Effector memory CD4-positive, alpha-beta T cell (primary cell): ENCODE data around the gene MEGF6.

Experiments
- DNase-seq, 3 donors: peaks; one replicate each; pipeline ENCODE4 v3.0.0-alpha.2; 2020
- H3K27ac ChIP-seq: 2 replicates; pipeline ENCODE4 v1.7.0; 2013; ENCODE audit warnings: mild to moderate bottlenecking, low read length, moderate library complexity; ENCODE audit not compliant: insufficient read depth, poor library complexity, severe bottlenecking
- H3K27me3 ChIP-seq: replicated peaks from 2 replicates; pipeline ENCODE4 v1.7.0; 2013; ENCODE audit warnings: mild to moderate bottlenecking, low read length; ENCODE audit not compliant: insufficient read depth, control insufficient read depth, poor library complexity, severe bottlenecking
- H3K36me3 ChIP-seq: 2 replicates; pipeline ENCODE4 v1.7.0; 2013; ENCODE audit warnings: mild to moderate bottlenecking, low read length, moderate library complexity; ENCODE audit not compliant: control insufficient read depth, insufficient read depth
- H3K4me1 ChIP-seq: 2 replicates; pipeline ENCODE4 v1.7.0; 2013; ENCODE audit warnings: low read length, mild to moderate bottlenecking; ENCODE audit not compliant: control insufficient read depth, insufficient read depth, poor library complexity, severe bottlenecking
- H3K4me3 ChIP-seq: 2 replicates; pipeline ENCODE4 v1.7.0; 2013; ENCODE audit warnings: low read length, low read depth, mild to moderate bottlenecking; ENCODE audit not compliant: insufficient read depth, poor library complexity, severe bottlenecking
- H3K9me3 ChIP-seq: 2 replicates; pipeline ENCODE4 v1.7.0; 2013; ENCODE audit warnings: mild to moderate bottlenecking, low read length, moderate library complexity; ENCODE audit not compliant: control insufficient read depth

MEGF6 gene

DNA sequence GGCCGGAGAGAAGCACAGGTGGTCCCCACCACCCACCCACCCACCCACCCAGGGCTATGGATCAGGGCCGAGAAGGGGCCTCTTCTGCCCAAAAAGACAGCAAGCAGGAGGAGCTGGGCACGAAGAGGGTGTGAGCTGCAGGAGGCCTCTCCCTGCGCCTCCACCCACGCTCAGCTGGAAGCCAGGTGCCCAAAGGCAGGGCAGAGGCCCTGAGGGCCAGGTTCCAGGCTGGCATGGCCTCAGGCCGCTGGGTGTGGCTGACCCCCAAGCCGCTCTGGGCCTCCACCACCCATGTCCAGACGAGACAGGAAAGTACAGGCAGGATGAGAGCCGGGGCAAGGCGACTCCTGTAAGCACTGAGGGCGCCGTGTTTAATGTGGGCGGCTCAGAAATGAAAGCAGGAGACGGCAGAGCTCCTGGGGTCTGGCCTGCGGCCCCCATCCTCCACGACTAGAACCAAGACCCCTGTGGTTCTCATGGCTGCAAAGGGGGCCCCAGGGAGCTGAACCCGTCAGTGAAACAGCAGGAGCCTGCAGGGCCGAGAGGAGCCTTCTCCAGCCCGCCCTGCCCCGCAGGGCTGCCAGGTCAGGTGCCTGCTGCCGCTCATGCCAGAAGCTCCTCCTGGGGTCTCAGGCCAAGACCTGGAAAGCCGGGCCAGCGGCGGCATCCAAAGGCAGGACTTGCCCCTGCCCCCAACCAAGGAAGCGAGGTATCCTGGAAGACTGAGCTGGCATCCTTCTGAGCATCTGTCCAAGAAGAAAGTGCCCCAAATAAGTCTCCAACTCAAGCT, 56.0 kb downstream of the MEGF6 start:
- H3K27ac ChIP-seq, result no peak overlapping the region
- H3K4me1 ChIP-seq, result no peaks in the 10 kb centered on the region
- H3K36me3 ChIP-seq, result no peaks in the 10 kb centered on the region

DNA sequence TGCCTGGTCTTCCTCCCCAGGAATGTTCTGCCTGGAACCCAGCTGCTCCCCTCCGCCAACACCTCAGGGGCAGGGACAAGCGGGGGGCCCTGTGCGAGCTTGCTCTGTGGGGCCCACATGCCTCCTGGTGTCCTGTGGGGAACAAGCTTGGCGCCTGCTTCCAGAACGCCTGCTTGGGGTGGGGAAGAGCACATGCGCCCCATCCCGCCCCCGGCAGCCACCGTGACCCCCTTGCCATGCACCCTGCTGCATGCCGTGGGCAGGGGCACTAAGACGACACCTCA, 57.4 kb downstream of the MEGF6 start:
- Histone ChIP-seq H3K9me3 (no peaks in the 10 kb centered on the region), H3K27me3 (no peaks in the 10 kb centered on the region), H3K4me1 (no peaks in the 10 kb centered on the region), H3K27ac (no peak overlapping the region), H3K36me3 (no peaks in the 10 kb centered on the region), H3K4me3 (no peak overlapping the region)
- DNase-seq, result no peak

More for the DNA sequence above, 56.0 kb downstream of the MEGF6 start:
- H3K4me3 ChIP-seq, result no peak overlapping the region
- no peak for DNase-seq
- H3K9me3 ChIP-seq, result no peaks in the 10 kb centered on the region
- H3K27me3 ChIP-seq, result no peaks in the 10 kb centered on the region

- no peaks in the 10 kb centered on the region for H3K36me3 ChIP-seq
- H3K4me1 ChIP-seq, result no peaks in the 10 kb centered on the region
- no peak overlapping the region for H3K4me3 ChIP-seq
- no peak overlapping the region for H3K27ac ChIP-seq
- no peak for DNase-seq
- H3K9me3 ChIP-seq, result no peaks in the 10 kb centered on the region
- no peaks in the 10 kb centered on the region for H3K27me3 ChIP-seq
These were observed 58.0 kb downstream of the MEGF6 start for GRCh38 chr1:3553166-3553939.

GRCh38 chr1:3552751-3553150, 58.6 kb downstream of the MEGF6 start:
- H3K4me3 ChIP-seq, result no peak overlapping the region
- H3K27ac ChIP-seq, result no peak overlapping the region
- H3K4me1 ChIP-seq, result no peaks in the 10 kb centered on the region
- no peaks in the 10 kb centered on the region for H3K9me3 ChIP-seq
- H3K27me3 ChIP-seq, result no peaks in the 10 kb centered on the region
- no peaks in the 10 kb centered on the region for H3K36me3 ChIP-seq
- DNase-seq, result no peak

DNA sequence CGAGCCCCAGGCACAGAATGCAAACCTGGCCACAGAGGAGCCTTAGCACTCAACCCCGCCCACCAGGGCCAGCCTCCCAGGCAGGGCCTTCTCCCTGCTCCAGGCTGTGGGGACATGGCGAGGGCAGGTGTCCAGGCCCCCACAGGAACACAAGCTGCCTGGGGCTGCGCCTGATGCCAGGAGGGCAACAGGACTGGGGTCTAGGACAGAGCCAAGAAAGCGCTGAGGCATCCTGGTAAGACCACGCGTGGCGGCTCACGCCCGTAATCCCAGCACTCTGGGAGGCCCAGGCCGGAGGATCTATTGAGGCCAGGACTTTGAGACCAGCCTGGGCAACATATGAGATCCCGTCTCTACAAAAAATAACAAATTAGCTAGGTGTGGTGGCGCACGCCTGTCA, 59.1 kb downstream of the MEGF6 start:
- H3K9me3 ChIP-seq, result no peaks in the 10 kb centered on the region
- H3K4me1 ChIP-seq, result no peaks in the 10 kb centered on the region
- no peaks in the 10 kb centered on the region for H3K36me3 ChIP-seq
- no peak overlapping the region for H3K27ac ChIP-seq
- H3K27me3 ChIP-seq, result no peaks in the 10 kb centered on the region
- H3K4me3 ChIP-seq, result no peak overlapping the region
- no peak for DNase-seq

GRCh38 chr1:3551711-3552110, 59.6 kb downstream of the MEGF6 start:
- H3K27me3 ChIP-seq, result no peaks in the 10 kb centered on the region
- H3K4me3 ChIP-seq, result no peak overlapping the region
- no peaks in the 10 kb centered on the region for H3K4me1 ChIP-seq
- H3K9me3 ChIP-seq, result no peaks in the 10 kb centered on the region
- no peak overlapping the region for H3K27ac ChIP-seq
- DNase-seq, result no peak
- H3K36me3 ChIP-seq, result no peaks in the 10 kb centered on the region

DNA sequence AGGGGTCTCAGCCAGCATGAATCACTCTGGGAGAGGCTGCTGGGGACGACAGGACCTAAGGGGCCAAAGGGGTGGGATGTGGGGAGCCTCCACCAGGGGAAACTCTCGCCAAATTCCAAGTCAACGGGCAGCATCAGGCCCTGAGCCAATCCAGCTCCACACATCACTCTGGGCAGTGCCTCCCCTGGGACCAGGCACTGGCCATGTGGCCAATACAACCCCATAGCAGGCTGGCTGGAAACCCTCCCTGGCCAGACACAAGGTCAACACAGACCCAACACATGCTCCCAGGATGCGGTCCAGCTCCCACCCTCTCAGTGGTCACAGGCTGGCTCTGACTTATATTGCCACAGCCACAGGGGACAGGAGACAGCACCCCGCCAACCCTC, 60.0 kb downstream of the MEGF6 start:
- no peaks in the 10 kb centered on the region for H3K27me3 ChIP-seq
- no peak overlapping the region for H3K4me3 ChIP-seq
- no peak overlapping the region for H3K27ac ChIP-seq
- H3K4me1 ChIP-seq, result no peaks in the 10 kb centered on the region
- H3K36me3 ChIP-seq, result no peaks in the 10 kb centered on the region
- no peak for DNase-seq
- H3K9me3 ChIP-seq, result no peaks in the 10 kb centered on the region

- Histone ChIP-seq H3K9me3 (no peaks in the 10 kb centered on the region), H3K4me3 (no peak overlapping the region), H3K4me1 (no peaks in the 10 kb centered on the region), H3K27ac (no peak overlapping the region), H3K36me3 (no peaks in the 10 kb centered on the region), H3K27me3 (no peaks in the 10 kb centered on the region)
- DNase-seq, result no peak
These were observed 60.6 kb downstream of the MEGF6 start for GRCh38 chr1:3550511-3551289.

DNA sequence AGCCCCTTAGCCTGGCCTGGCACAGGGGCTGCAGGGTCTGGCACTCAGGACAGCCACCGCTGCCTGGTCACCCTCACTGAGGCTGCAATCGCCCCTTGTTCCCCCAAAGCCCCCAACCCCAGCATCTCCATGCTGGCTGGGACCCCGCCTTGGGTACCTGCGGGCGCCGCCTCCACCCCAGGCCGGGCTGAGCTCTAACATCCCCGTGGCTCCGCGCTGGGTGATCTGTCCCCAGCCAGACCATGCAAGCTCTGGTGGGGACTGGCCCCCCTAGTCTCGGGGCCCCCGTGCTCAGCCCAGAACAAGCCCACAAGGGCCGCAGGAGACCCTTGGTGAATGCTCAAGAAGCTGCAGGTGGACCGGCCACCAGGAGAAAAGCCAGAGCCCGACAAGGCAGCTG, 62.4 kb downstream of the MEGF6 start:
- no peak for DNase-seq
- H3K4me3 ChIP-seq, result no peak overlapping the region
- no peaks in the 10 kb centered on the region for H3K27me3 ChIP-seq
- H3K4me1 ChIP-seq, result no peaks in the 10 kb centered on the region
- no peaks in the 10 kb centered on the region for H3K9me3 ChIP-seq
- no peak overlapping the region for H3K27ac ChIP-seq
- H3K36me3 ChIP-seq, result no peaks in the 10 kb centered on the region
